Naive B cell (primary cell): Measurements from ENCODE around the gene MRPS18B. TPM values are rescaled to one million over a fixed set of nuclear protein-coding genes. Genes with fewer than 3 reads are reported as not detected.
"Not testable (repeated sequence)": the region's sequence is repeated elsewhere in the genome, so short reads cannot be mapped to it uniquely, and the experiment has no call there.

Source experiments
- ATAC-seq, 2 donors: fragments of 150-1000 bp; cut with Tn5 transposase; 2 replicates each; pipeline ENCODE4 v1.10.0; 2021; ENCODE audit warnings: low read depth in 2 of 2, mild to moderate bottlenecking in 2 of 2, moderate library complexity in 2 of 2
- DNase-seq: peaks from one replicate; pipeline ENCODE4 v3.0.0; 2022
- H3K27ac Mint-ChIP-seq, 6 donors: one replicate each; pipeline ENCODE4 v1.8.0; 2020 to 2022; ENCODE audit warnings: mild to moderate bottlenecking in 6 of 6, mixed read lengths in 6 of 6, moderate library complexity in 5 of 6, inconsistent platforms in 2 of 6
- H3K27me3 Mint-ChIP-seq, 3 donors: one replicate each; pipeline ENCODE4 v1.8.0; 2021 to 2022; ENCODE audit warnings: mixed read lengths in 3 of 3, mild to moderate bottlenecking in 1 of 3
- H3K36me3 Mint-ChIP-seq, 2 donors: one replicate each; pipeline ENCODE4 v1.8.0; 2020 to 2022; ENCODE audit warnings: mixed read lengths in 2 of 2, inconsistent platforms in 1 of 2, mild to moderate bottlenecking in 1 of 2
- H3K4me1 Mint-ChIP-seq, 3 donors: one replicate each; pipeline ENCODE4 v1.8.0; 2020 to 2022; ENCODE audit warnings: mixed read lengths in 3 of 3, inconsistent platforms in 1 of 3, mild to moderate bottlenecking in 1 of 3, moderate library complexity in 1 of 3
- H3K4me3 Mint-ChIP-seq, 8 donors: one replicate each; pipeline ENCODE4 v1.8.0; 2020 to 2022; ENCODE audit warnings: mild to moderate bottlenecking in 8 of 8, mixed read lengths in 8 of 8, moderate library complexity in 8 of 8, inconsistent platforms in 2 of 8
- H3K9me3 Mint-ChIP-seq, 7 donors: one replicate each; pipeline ENCODE4 v1.8.0; 2020 to 2022; ENCODE audit warnings: mixed read lengths in 7 of 7, mild to moderate bottlenecking in 5 of 7, inconsistent platforms in 2 of 7, moderate library complexity in 1 of 7
- polyA plus RNA-seq, 6 donors: library from polyadenylated mRNA; unstranded; fragments of 300-500 nt; fragmentation: Illumina TruSeq; gene quantifications; one replicate each; pipeline ENCODE4 v1.2.3, GENCODE V29; 2021; ENCODE audit warnings: low read depth in 6 of 6

MRPS18B gene
- polyA plus RNA-seq, 6 donors from 2014 or later: 101 to 221 (median 142) TPM

GRCh38 chr6:30592287-30592686 is 25.4 kb upstream of the MRPS18B start:
- H3K36me3 Mint-ChIP-seq: peaks cover 10 to 21% of the 10 kb centered on the region in 2 donors
- no peaks in the 10 kb centered on the region for H3K9me3 Mint-ChIP-seq
- peaks cover 3 to 17% (median 11%) of the 10 kb centered on the region in 3 donors for H3K4me1 Mint-ChIP-seq

GRCh38 chr6:30597315-30598144 is 20.1 kb upstream of the MRPS18B start:
- H3K9me3 Mint-ChIP-seq, H3K27me3 Mint-ChIP-seq, H3K36me3 Mint-ChIP-seq: not testable (repeated sequence)
- ATAC-seq (peak; percentile 88 to 92), DNase-seq (peak; percentile 70)
- Mint-ChIP-seq H3K4me3 (peak overlapping the region in 1 of 8 donors; percentile 19), H3K27ac (peak overlapping the region in 4 of 6 donors; percentile 13 to 80 (median 60)), H3K4me1 (peaks cover 6 to 13% (median 10%) of the 10 kb centered on the region in 3 donors)

More at GRCh38 chr6:30592287-30592686, 25.4 kb upstream of the MRPS18B start:
- H3K27me3 Mint-ChIP-seq: no peaks in the 10 kb centered on the region
- no peak for DNase-seq
- no peak for ATAC-seq
- no peak overlapping the region for H3K4me3 Mint-ChIP-seq
- peak overlapping the region in 2 of 6 donors; percentile 8 to 90 for H3K27ac Mint-ChIP-seq

- ATAC-seq (no peak), DNase-seq (no peak)
- no peaks in the 10 kb centered on the region for H3K9me3 Mint-ChIP-seq
- peaks cover 4 to 15% of the 10 kb centered on the region in 2 donors for H3K36me3 Mint-ChIP-seq
- no peaks in the 10 kb centered on the region for H3K27me3 Mint-ChIP-seq
- H3K4me3 Mint-ChIP-seq: peak overlapping the region in 1 of 8 donors; percentile 35
- peak overlapping the region in 5 of 6 donors; percentile 7 to 72 (median 59) for H3K27ac Mint-ChIP-seq
- H3K4me1 Mint-ChIP-seq: peaks cover 14 to 16% (median 15%) of the 10 kb centered on the region in 3 donors
Measured at GRCh38 chr6:30598912-30599624, 18.6 kb upstream of the MRPS18B start.

- ATAC-seq: no peak
- H3K4me3 Mint-ChIP-seq: peak overlapping the region in 1 of 8 donors; percentile 35
- peaks cover 14 to 19% (median 16%) of the 10 kb centered on the region in 3 donors for H3K4me1 Mint-ChIP-seq
- peak overlapping the region in 4 of 6 donors; percentile 7 to 61 (median 48) for H3K27ac Mint-ChIP-seq
- H3K27me3 Mint-ChIP-seq: no peaks in the 10 kb centered on the region
- DNase-seq: no peak
- H3K36me3 Mint-ChIP-seq: peaks cover 4 to 20% of the 10 kb centered on the region in 2 donors
- H3K9me3 Mint-ChIP-seq: no peaks in the 10 kb centered on the region
Measured at GRCh38 chr6:30599625-30600324, 17.9 kb upstream of the MRPS18B start.

- ATAC-seq: no peak
- Mint-ChIP-seq H3K4me3 (no peak overlapping the region), H3K36me3 (peaks cover 8 to 20% of the 10 kb centered on the region in 2 donors), H3K9me3 (no peaks in the 10 kb centered on the region), H3K27me3 (no peaks in the 10 kb centered on the region), H3K27ac (no peak overlapping the region), H3K4me1 (peaks cover 14 to 19% (median 14%) of the 10 kb centered on the region in 3 donors)
- no peak for DNase-seq
Measured at GRCh38 chr6:30600451-30600961, 17.1 kb upstream of the MRPS18B start.

GRCh38 chr6:30601436-30601814 is 16.2 kb upstream of the MRPS18B start:
- Mint-ChIP-seq H3K9me3 (no peaks in the 10 kb centered on the region), H3K27me3 (no peaks in the 10 kb centered on the region), H3K4me3 (no peak overlapping the region), H3K4me1 (peaks cover 16 to 19% (median 18%) of the 10 kb centered on the region in 3 donors), H3K27ac (peak overlapping the region in 4 of 6 donors; percentile 47 to 91 (median 62)), H3K36me3 (peaks cover 15 to 27% of the 10 kb centered on the region in 2 donors)
- DNase-seq (no peak), ATAC-seq (no peak)

- H3K9me3 Mint-ChIP-seq: no peaks in the 10 kb centered on the region
- H3K36me3 Mint-ChIP-seq: peaks cover 16 to 28% of the 10 kb centered on the region in 2 donors
- no peak overlapping the region for H3K4me3 Mint-ChIP-seq
- H3K27me3 Mint-ChIP-seq: no peaks in the 10 kb centered on the region
- peaks cover 15 to 19% (median 16%) of the 10 kb centered on the region in 3 donors for H3K4me1 Mint-ChIP-seq
- DNase-seq (no peak), ATAC-seq (no peak)
- peak overlapping the region in 3 of 6 donors; percentile 47 to 62 (median 57) for H3K27ac Mint-ChIP-seq
Measured at GRCh38 chr6:30601815-30602641, 15.6 kb upstream of the MRPS18B start.

- Mint-ChIP-seq H3K9me3 (no peaks in the 10 kb centered on the region), H3K4me3 (no peak overlapping the region), H3K36me3 (peaks cover 21 to 35% of the 10 kb centered on the region in 2 donors), H3K27ac (peak overlapping the region in 2 of 6 donors; percentile 42 to 88), H3K4me1 (peaks cover 17 to 22% (median 18%) of the 10 kb centered on the region in 3 donors), H3K27me3 (no peaks in the 10 kb centered on the region)
- ATAC-seq (no peak), DNase-seq (no peak)
Measured at GRCh38 chr6:30603961-30604360, 13.7 kb upstream of the MRPS18B start.

- no peaks in the 10 kb centered on the region for H3K9me3 Mint-ChIP-seq
- peak overlapping the region in 1 of 8 donors; percentile 29 for H3K4me3 Mint-ChIP-seq
- H3K4me1 Mint-ChIP-seq: peaks cover 41 to 66% (median 63%) of the 10 kb centered on the region in 3 donors
- no peak for DNase-seq
- H3K27me3 Mint-ChIP-seq: no peaks in the 10 kb centered on the region
- ATAC-seq: no peak
- H3K36me3 Mint-ChIP-seq: peaks cover 19 to 21% of the 10 kb centered on the region in 2 donors
- peak overlapping the region in 4 of 6 donors; percentile 68 to 100 (median 85) for H3K27ac Mint-ChIP-seq
Measured at GRCh38 chr6:30610065-30610464, 7.6 kb upstream of the MRPS18B start.

GRCh38 chr6:30611150-30611855 is 6.3 kb upstream of the MRPS18B start:
- ATAC-seq (no peak), DNase-seq (no peak)
- Mint-ChIP-seq H3K27me3 (no peaks in the 10 kb centered on the region), H3K27ac (peak overlapping the region; percentile 47 to 100 (median 86)), H3K36me3 (peaks cover 20 to 28% of the 10 kb centered on the region in 2 donors), H3K4me3 (no peak overlapping the region), H3K9me3 (no peaks in the 10 kb centered on the region), H3K4me1 (peaks cover 39 to 63% (median 63%) of the 10 kb centered on the region in 3 donors)

- Mint-ChIP-seq H3K9me3 (peaks cover 0 to under 1% (median 0%) of the 10 kb centered on the region in 7 donors), H3K27me3 (no peaks in the 10 kb centered on the region), H3K27ac (peak overlapping the region; percentile 47 to 100 (median 86)), H3K4me3 (no peak overlapping the region), H3K4me1 (peaks cover 38 to 64% (median 61%) of the 10 kb centered on the region in 3 donors), H3K36me3 (peaks cover 23 to 30% of the 10 kb centered on the region in 2 donors)
- DNase-seq: no peak
- ATAC-seq: no peak
Measured at GRCh38 chr6:30611856-30612194, 5.8 kb upstream of the MRPS18B start.

- H3K27ac Mint-ChIP-seq: peak overlapping the region in 5 of 6 donors; percentile 74 to 100 (median 93)
- H3K36me3 Mint-ChIP-seq: peaks cover 27 to 33% of the 10 kb centered on the region in 2 donors
- H3K9me3 Mint-ChIP-seq: peaks cover 0 to 4% (median 0%) of the 10 kb centered on the region in 7 donors
- no peak for ATAC-seq
- H3K27me3 Mint-ChIP-seq: no peaks in the 10 kb centered on the region
- H3K4me3 Mint-ChIP-seq: no peak overlapping the region
- peaks cover 41 to 68% (median 61%) of the 10 kb centered on the region in 3 donors for H3K4me1 Mint-ChIP-seq
- no peak for DNase-seq
Measured at GRCh38 chr6:30612213-30612612, 5.4 kb upstream of the MRPS18B start.
